NB4 (cell line): ENCODE measurements around the gene SETD9.

Source experiments
- DNase-seq: peaks from one replicate; pipeline ENCODE4 v3.0.0; 2010; ENCODE audit warnings: low read depth
- H3K4me3 ChIP-seq: one replicate; pipeline ENCODE4 v1.5.1; 2011; ENCODE audit warnings: mild to moderate bottlenecking, low read depth, low read length, moderate library complexity
- CTCF ChIP-seq: IDR thresholded peaks from one replicate; pipeline ENCODE4 v1.5.1; 2012; ENCODE audit warnings: low read depth, low read length
- MYC ChIP-seq: IDR thresholded peaks from 2 replicates; pipeline ENCODE4 v1.6.1; 2011; ENCODE audit warnings: low read depth, low read length
- POLR2A ChIP-seq: IDR thresholded peaks from 2 replicates; pipeline ENCODE4 v1.6.1; 2011; ENCODE audit warnings: mild to moderate bottlenecking; ENCODE audit not compliant: insufficient read length; ENCODE audit errors: extremely low read depth
- TF ChIP-seq, protein P1 (sequence below): IDR thresholded peaks from 2 replicates; pipeline ENCODE4 v1.6.1; 2011; ENCODE audit warnings: low read depth, low read length

Gene SETD9

GRCh38 chr5:56908942-56909293 is 478 bp upstream of the SETD9 start:
- DNase-seq, result no peak
- TF ChIP-seq CTCF (no peak), MYC (no peak), POLR2A (no peak)
- TF ChIP-seq, protein P1, sequence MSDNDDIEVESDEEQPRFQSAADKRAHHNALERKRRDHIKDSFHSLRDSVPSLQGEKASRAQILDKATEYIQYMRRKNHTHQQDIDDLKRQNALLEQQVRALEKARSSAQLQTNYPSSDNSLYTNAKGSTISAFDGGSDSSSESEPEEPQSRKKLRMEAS, result no peak
- H3K4me3 ChIP-seq, result peak overlapping the region; percentile 74

- TF ChIP-seq CTCF (no peak), MYC (0 out of 2 replicates have a peak, but pooled peaks have one; percentile 61), POLR2A (no peak)
- TF ChIP-seq, protein P1, result 0 out of 2 replicates have a peak, but pooled peaks have one; percentile 3
- H3K4me3 ChIP-seq, result peak overlapping the region; percentile 91
- DNase-seq, result peak; percentile 80
These were observed 992 bp downstream of the SETD9 start for GRCh38 chr5:56910210-56910965.

DNA sequence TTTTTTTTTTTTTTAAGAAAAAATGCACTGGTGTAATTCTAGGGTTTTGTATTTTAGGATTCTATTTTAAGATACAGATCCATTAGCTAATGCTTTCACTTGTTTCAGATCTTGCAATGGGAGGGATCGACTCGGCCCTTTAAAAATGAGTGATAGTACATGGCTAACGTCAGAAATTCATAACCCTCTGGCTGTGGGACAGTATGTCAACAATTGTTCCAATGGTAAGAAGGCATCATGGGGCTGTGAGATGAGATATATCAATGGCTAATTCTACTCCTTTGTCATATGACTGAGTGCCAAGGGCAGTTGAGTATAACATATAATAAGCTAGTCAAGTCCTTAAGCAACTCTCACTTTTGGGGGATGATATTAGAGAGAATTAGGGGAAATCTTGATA is 4.4 kb downstream of the SETD9 start:
- H3K4me3 ChIP-seq, result no peak overlapping the region
- no peak for DNase-seq
- TF ChIP-seq MYC (no peak), CTCF (no peak), POLR2A (no peak)
- TF ChIP-seq, protein P1, result no peak

- TF ChIP-seq MYC (no peak), POLR2A (no peak), CTCF (no peak)
- TF ChIP-seq, protein P1, result no peak
- H3K4me3 ChIP-seq, result no peak overlapping the region
- DNase-seq, result no peak
These were observed 5.3 kb downstream of the SETD9 start for GRCh38 chr5:56914678-56915077.

- DNase-seq, result no peak
- H3K4me3 ChIP-seq, result no peak overlapping the region
- no peak for TF ChIP-seq CTCF
These were observed 8.1 kb downstream of the SETD9 start for GRCh38 chr5:56917534-56917933.

- no peak for DNase-seq
- no peak overlapping the region for H3K4me3 ChIP-seq
- TF ChIP-seq, protein P1, result no peak
- no peak for TF ChIP-seq POLR2A
- TF ChIP-seq MYC, result no peak
- TF ChIP-seq CTCF, result no peak
These were observed 8.7 kb downstream of the SETD9 start for GRCh38 chr5:56918054-56918453.
